ENCODE results near the gene FRZB. TPM values are rescaled to one million over a fixed set of nuclear protein-coding genes. Genes with fewer than 3 reads are reported as not detected.

The FRZB gene
- total RNA-seq, 6 experiments from 2014 or later, result 0.06 to 0.17 (median 0.09) TPM; not detected in 3

GRCh38 chr2:182863642-182864041 is 2.8 kb downstream of the FRZB start:
- no peak for TF ChIP-seq CTCF (IDR thresholded peaks at IDR 0.05)

GRCh38 chr2:182862091-182862490 is 4.3 kb downstream of the FRZB start:
- peaks cover 15% of the 10 kb centered on the region for H3K27me3 Mint-ChIP-seq (ENCODE audit: insufficient read depth)
- no peak overlapping the region for H3K4me3 Mint-ChIP-seq
- no peaks in the 10 kb centered on the region for H3K9me3 Mint-ChIP-seq
- no peak for DNase-seq
- H3K36me3 Mint-ChIP-seq (ENCODE audit: low read depth), result no peaks in the 10 kb centered on the region
- peaks cover 16% of the 10 kb centered on the region for H3K4me1 Mint-ChIP-seq (ENCODE audit: low read depth)
- no peak overlapping the region for H3K27ac Mint-ChIP-seq
- TF ChIP-seq CTCF (IDR thresholded peaks at IDR 0.05), result no peak

More at GRCh38 chr2:182863642-182864041, 2.8 kb downstream of the FRZB start:
- H3K9me3 Mint-ChIP-seq, result no peaks in the 10 kb centered on the region
- H3K4me1 Mint-ChIP-seq (ENCODE audit: low read depth), result peaks cover 16% of the 10 kb centered on the region
- no peak for DNase-seq
- no peak overlapping the region for H3K4me3 Mint-ChIP-seq
- peaks cover 15% of the 10 kb centered on the region for H3K27me3 Mint-ChIP-seq (ENCODE audit: insufficient read depth)
- no peaks in the 10 kb centered on the region for H3K36me3 Mint-ChIP-seq (ENCODE audit: low read depth)
- no peak overlapping the region for H3K27ac Mint-ChIP-seq

GRCh38 chr2:182860858-182861257 is 5.6 kb downstream of the FRZB start:
- H3K4me1 Mint-ChIP-seq (ENCODE audit: low read depth), result peaks cover 5% of the 10 kb centered on the region
- no peak for DNase-seq
- H3K9me3 Mint-ChIP-seq, result no peaks in the 10 kb centered on the region
- TF ChIP-seq CTCF (IDR thresholded peaks at IDR 0.05), result no peak
- H3K27ac Mint-ChIP-seq, result no peak overlapping the region
- no peak overlapping the region for H3K4me3 Mint-ChIP-seq
- peaks cover 15% of the 10 kb centered on the region for H3K27me3 Mint-ChIP-seq (ENCODE audit: insufficient read depth)
- no peaks in the 10 kb centered on the region for H3K36me3 Mint-ChIP-seq (ENCODE audit: low read depth)

- no peak for TF ChIP-seq CTCF (IDR thresholded peaks at IDR 0.05)
- Mint-ChIP-seq H3K4me3 (no peak overlapping the region), H3K27ac (no peak overlapping the region), H3K4me1 (ENCODE audit: low read depth) (no peaks in the 10 kb centered on the region; the same call in 1 of the 2 replicates), H3K36me3 (ENCODE audit: low read depth) (no peaks in the 10 kb centered on the region), H3K27me3 (ENCODE audit: insufficient read depth) (peaks cover 7% of the 10 kb centered on the region), H3K9me3 (no peaks in the 10 kb centered on the region)
- peak; percentile 5 for DNase-seq
Measured at GRCh38 chr2:182858671-182859070, 7.8 kb downstream of the FRZB start.

GRCh38 chr2:182855376-182855775 is 11.1 kb downstream of the FRZB start:
- no peak for DNase-seq
- TF ChIP-seq CTCF (IDR thresholded peaks at IDR 0.05), result no peak
- H3K4me3 Mint-ChIP-seq, result no peak overlapping the region
- H3K9me3 Mint-ChIP-seq, result no peaks in the 10 kb centered on the region
- peaks cover 4% of the 10 kb centered on the region; the same call in 1 of the 2 replicates for H3K27me3 Mint-ChIP-seq (ENCODE audit: insufficient read depth)
- H3K36me3 Mint-ChIP-seq (ENCODE audit: low read depth), result no peaks in the 10 kb centered on the region
- H3K4me1 Mint-ChIP-seq (ENCODE audit: low read depth), result no peaks in the 10 kb centered on the region; the same call in 1 of the 2 replicates
- no peak overlapping the region for H3K27ac Mint-ChIP-seq
